Dendritic cell treated with granulocyte-macrophage colony-stimulating factor and Interleukin-4, amounts not matched to agents 40 ng/mL and 50 ng/mL, for 4 days (primary cell): ENCODE results near the gene COBL.

Experiments used
- H3K27ac Mint-ChIP-seq: one replicate; pipeline ENCODE4 v1.8.0; 2022; ENCODE audit warnings: mild to moderate bottlenecking, mixed read lengths
- H3K27me3 Mint-ChIP-seq: one replicate; pipeline ENCODE4 v1.8.0; 2022; ENCODE audit warnings: mild to moderate bottlenecking, mixed read lengths
- H3K36me3 Mint-ChIP-seq: one replicate; pipeline ENCODE4 v1.8.0; 2022; ENCODE audit warnings: low read depth, mixed read lengths
- H3K4me1 Mint-ChIP-seq: one replicate; pipeline ENCODE4 v1.8.0; 2022; ENCODE audit warnings: low read depth, mixed read lengths
- H3K4me3 Mint-ChIP-seq: one replicate; pipeline ENCODE4 v1.8.0; 2022; ENCODE audit warnings: mild to moderate bottlenecking, moderate library complexity, mixed read lengths
- H3K9me3 Mint-ChIP-seq: one replicate; pipeline ENCODE4 v1.8.0; 2022; ENCODE audit warnings: mixed read lengths
- intact Hi-C: fragments of 100-400 bp; cut with micrococcal nuclease; formaldehyde crosslinking; loops from one replicate; pipeline ENCODE4 v1.15.0; 2022

COBL gene

DNA sequence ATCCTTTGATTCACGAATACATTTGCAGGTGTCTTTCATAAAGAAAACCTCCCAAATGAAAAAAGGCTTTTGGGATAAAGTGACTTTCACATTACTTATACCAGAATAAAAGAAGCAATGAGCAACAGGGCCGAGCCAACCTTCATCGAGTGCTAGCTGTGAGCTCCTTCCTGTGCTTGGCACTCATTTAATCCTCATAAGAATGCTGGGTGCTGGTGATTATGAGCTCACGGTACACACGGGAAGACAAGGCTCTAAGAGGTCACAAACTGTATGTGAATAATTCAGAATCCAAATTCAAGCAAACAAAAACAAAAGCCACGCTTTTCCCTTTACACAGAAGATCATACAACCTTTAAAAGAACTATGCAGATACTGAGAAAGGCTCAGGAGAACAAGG is 156.2 kb downstream of the COBL start:
- H3K4me3 Mint-ChIP-seq: no peak overlapping the region
- peaks cover 8% of the 10 kb centered on the region for H3K4me1 Mint-ChIP-seq
- peaks cover 4% of the 10 kb centered on the region for H3K27me3 Mint-ChIP-seq
- H3K9me3 Mint-ChIP-seq: no peaks in the 10 kb centered on the region
- intact Hi-C loops: loop anchor here (2.0 kb wide), 1 partner anchor 692 kb away; no protein-coding TSS in a partner anchor
- no peak overlapping the region for H3K27ac Mint-ChIP-seq
- no peaks in the 10 kb centered on the region for H3K36me3 Mint-ChIP-seq

DNA sequence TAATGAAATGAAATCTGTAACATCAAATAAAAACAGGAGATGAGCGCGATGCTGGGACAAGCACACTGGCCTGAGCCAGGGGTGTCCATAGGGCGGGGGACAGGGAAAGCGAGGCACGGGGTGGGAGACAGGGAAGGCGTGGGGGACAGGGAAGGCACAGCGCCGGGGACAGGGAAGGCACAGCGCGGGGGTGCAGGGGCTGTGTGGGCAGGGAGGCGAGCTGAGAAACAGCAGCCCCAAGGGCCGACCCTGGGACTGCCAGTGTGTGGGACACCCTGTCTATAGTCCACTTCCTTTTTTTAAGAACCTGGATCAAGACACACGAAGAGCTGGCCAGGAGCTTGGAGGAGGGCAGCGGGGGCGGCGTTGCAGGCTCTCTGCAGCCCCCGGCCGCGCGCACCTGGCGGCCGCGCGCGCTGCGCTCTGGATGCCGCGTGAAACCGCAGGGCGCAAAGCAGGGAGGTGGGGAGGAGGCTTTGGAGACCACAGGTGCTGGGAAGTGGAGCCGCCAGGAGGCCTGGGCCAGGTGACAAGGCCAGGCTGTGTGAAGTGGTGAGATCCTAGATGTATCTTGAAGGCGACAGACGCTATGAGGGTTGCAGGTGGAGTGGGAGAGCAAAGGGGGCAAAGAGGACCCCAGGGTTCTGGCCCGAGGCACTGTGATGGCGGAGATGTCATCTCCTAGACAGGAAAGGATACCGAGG is 157.7 kb downstream of the COBL start:
- H3K36me3 Mint-ChIP-seq: no peaks in the 10 kb centered on the region
- no peak overlapping the region for H3K27ac Mint-ChIP-seq
- no peaks in the 10 kb centered on the region for H3K9me3 Mint-ChIP-seq
- peaks cover 4% of the 10 kb centered on the region for H3K27me3 Mint-ChIP-seq
- no peak overlapping the region for H3K4me3 Mint-ChIP-seq
- peaks cover 8% of the 10 kb centered on the region for H3K4me1 Mint-ChIP-seq
- intact Hi-C loops: no loop called here

DNA sequence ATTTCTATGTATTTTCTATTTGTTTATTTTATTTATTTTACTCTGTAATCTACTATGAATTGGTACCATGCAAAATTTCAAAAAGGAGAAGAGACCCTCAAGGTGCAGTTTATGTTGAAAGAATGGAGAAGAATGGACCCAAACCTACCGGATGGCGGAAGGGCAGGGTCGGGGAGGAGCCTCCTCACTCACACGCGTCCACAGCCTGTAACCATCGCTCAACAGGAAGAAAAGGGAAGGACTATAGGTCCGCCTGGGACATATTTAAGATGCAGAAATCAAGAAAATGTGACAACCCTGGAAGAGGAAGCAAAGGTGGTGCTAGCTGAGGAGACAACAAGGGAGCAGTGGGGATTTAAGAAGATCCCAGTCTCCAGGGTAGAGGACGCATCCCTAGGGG is 158.4 kb downstream of the COBL start:
- intact Hi-C loops: no loop called here
- Mint-ChIP-seq H3K4me1 (peaks cover 8% of the 10 kb centered on the region), H3K36me3 (no peaks in the 10 kb centered on the region), H3K4me3 (no peak overlapping the region), H3K27me3 (peaks cover 4% of the 10 kb centered on the region), H3K27ac (no peak overlapping the region), H3K9me3 (no peaks in the 10 kb centered on the region)

DNA sequence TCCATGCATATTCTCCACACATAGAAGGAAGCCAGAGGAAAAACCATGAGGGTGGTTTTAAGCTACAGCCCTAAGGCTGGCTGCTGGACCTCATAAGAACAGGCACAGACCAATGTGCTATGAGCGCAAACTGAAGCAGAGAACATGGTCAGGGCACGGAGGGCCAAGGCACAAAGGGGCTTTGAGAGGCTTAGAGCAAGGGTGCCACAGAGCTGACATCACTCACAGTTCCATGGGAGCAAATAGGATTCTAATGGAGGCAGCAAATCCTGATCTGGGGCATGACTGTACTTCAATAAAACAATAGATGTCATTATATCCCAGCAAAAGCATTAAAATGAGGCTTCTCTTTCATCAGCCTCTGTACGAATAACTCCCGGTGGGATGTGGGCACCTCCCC is 162.4 kb downstream of the COBL start:
- Mint-ChIP-seq H3K9me3 (peaks cover 2% of the 10 kb centered on the region), H3K4me3 (no peak overlapping the region), H3K36me3 (no peaks in the 10 kb centered on the region), H3K4me1 (peaks cover 8% of the 10 kb centered on the region), H3K27me3 (peaks cover 4% of the 10 kb centered on the region), H3K27ac (no peak overlapping the region)
- intact Hi-C loops: no loop called here

DNA sequence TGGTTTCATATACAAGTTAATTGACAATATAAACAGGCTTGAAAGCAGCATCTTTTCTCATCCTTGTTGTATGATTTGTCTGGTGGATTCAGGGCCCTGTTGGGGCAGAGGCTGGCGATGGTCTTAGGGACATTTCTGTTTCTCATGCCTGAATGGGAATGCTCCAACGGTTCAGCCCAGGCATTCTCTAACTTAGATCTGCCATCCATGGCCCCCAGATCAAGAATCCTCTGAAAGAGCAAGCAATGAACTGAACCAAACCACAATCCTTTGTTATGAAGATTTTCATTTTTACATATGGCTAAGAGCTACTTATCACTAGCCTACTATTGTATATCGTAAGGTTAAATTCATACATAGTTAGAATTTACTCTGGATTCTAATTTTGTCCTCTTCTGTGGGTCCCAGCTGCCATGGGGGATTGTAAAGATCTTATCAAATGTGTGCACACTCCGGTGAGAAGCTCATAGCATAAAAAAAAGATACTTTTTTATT is 163.9 kb downstream of the COBL start:
- H3K4me1 Mint-ChIP-seq: no peaks in the 10 kb centered on the region
- no peaks in the 10 kb centered on the region for H3K27me3 Mint-ChIP-seq
- H3K36me3 Mint-ChIP-seq: no peaks in the 10 kb centered on the region
- intact Hi-C loops: no loop called here
- H3K9me3 Mint-ChIP-seq: peaks cover 17% of the 10 kb centered on the region
- no peak overlapping the region for H3K4me3 Mint-ChIP-seq
- H3K27ac Mint-ChIP-seq: no peak overlapping the region

DNA sequence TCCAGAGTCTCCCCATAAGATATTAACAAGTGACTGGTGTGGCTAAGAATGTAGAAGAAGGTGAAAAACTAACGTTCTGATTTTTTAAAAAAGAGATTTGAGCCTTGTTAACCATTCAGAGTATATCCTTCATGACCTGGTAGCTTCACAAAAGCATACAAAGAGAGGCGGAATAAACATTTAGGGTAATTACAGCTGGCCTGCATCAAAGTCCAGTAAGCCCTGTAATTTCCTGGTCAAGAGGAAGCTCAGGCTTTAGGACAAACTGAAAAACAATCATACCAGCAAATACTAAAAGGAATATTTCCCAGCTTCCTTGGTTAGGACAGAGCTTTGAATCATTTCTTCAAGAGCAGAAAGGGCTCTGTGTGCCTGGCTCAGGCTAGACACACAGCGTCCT is 165.2 kb downstream of the COBL start:
- Mint-ChIP-seq H3K4me1 (no peaks in the 10 kb centered on the region), H3K36me3 (no peaks in the 10 kb centered on the region), H3K9me3 (peaks cover 30% of the 10 kb centered on the region), H3K4me3 (no peak overlapping the region), H3K27ac (no peak overlapping the region), H3K27me3 (no peaks in the 10 kb centered on the region)
- intact Hi-C loops: no loop called here

DNA sequence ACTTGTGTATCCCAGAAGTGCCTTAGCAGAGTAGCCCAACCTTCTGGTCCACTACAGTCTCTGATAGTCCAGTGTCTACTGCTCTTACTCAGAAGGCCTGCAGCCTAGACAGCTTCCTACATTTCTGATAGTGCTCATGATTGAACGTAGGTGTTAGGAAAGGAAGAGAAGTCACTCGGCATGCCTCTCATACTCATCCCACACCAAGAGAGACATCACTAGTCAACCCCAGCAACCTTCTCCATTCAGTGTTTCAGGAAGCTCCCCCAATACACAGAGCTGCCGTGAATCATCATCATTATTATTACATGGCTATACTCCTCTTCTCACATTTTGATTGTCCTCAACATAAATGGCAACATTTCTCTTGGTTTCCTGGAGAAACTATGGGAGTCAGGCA is 166.4 kb downstream of the COBL start:
- Mint-ChIP-seq H3K27me3 (no peaks in the 10 kb centered on the region), H3K9me3 (peaks cover 33% of the 10 kb centered on the region), H3K4me3 (no peak overlapping the region), H3K36me3 (no peaks in the 10 kb centered on the region), H3K27ac (no peak overlapping the region), H3K4me1 (no peaks in the 10 kb centered on the region)
- intact Hi-C loops: no loop called here

DNA sequence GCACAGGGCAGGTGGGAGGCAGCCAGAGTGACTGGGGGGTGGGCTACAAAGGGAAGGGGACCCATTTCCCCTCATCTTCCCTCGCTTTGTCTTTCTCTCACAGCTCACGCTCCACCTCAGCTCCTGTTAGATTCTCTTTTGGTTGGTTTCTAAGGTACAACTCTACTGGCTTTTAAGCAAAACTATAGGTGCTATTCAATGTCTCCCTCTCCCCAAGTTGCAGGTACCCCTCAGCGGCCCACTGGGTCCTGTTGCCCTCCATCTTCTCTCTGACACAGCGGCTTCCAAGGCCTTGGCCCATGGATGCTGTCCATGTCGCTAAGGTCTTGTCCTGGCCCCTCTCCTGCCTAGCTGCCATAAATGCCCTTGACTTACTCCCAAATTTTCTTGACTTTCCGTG is 168.4 kb downstream of the COBL start:
- intact Hi-C loops: no loop called here
- Mint-ChIP-seq H3K4me3 (no peak overlapping the region), H3K27ac (no peak overlapping the region), H3K4me1 (no peaks in the 10 kb centered on the region), H3K36me3 (no peaks in the 10 kb centered on the region), H3K9me3 (peaks cover 33% of the 10 kb centered on the region), H3K27me3 (no peaks in the 10 kb centered on the region)

DNA sequence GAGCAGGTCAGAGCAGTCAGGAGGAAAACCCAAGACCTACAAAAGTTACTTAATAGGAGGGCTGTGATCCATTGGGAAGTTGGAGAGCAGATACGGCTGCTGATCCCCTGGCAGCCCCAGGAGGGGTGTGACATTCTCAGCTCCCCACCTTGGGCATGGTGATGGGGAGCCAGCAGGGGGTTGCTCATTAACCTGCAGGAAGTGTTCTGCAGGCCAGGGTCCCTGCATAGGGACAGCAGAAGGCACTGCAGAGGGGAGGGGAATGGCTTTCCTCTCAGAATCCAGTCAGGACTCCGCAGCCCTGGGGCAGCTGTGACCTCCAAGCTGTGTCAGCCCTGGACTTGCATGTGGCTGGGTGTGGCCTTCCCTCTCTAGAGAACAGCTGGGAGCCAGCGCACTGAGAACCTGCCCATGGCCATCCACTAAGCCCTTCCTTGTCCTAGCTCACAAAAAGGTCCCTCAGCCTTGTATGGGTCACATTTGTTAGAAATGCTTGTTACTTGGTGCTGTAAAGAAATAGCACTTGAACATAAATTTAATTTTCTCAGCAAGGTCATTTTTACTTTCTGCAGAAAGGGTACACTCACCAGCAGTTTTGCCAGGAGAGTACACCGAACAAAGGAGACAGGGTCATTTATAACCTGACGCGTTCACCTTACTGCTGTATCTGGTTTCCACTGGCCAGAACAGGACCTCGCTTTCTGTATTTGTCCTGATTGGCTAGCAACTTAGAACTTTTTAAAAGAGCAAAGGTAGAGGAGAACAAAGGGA is 169.6 kb downstream of the COBL start:
- Mint-ChIP-seq H3K9me3 (peaks cover 33% of the 10 kb centered on the region), H3K27me3 (peaks cover 2% of the 10 kb centered on the region), H3K4me3 (no peak overlapping the region), H3K4me1 (no peaks in the 10 kb centered on the region), H3K27ac (no peak overlapping the region), H3K36me3 (no peaks in the 10 kb centered on the region)
- intact Hi-C loops: no loop called here

DNA sequence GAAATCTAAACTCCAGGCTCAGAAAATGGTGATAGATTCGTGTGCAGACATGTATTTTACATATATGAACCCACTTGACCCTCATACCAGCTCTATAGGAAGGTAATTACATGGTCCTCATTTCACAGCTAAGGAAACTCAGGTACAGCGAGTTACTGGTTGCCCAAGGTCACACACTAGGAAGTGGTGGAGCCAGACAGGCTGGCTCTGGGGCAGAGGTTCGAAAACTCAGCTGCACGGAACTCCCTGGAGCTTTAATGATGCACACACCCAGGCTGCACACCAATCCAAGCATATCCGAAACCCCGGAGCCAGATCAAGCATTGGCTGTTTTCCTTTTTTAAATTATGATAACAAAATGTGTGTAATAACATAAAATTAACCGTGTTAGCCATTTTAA is 172.4 kb downstream of the COBL start:
- Mint-ChIP-seq H3K9me3 (peaks cover 31% of the 10 kb centered on the region), H3K36me3 (no peaks in the 10 kb centered on the region)
- intact Hi-C loops: no loop called here

DNA sequence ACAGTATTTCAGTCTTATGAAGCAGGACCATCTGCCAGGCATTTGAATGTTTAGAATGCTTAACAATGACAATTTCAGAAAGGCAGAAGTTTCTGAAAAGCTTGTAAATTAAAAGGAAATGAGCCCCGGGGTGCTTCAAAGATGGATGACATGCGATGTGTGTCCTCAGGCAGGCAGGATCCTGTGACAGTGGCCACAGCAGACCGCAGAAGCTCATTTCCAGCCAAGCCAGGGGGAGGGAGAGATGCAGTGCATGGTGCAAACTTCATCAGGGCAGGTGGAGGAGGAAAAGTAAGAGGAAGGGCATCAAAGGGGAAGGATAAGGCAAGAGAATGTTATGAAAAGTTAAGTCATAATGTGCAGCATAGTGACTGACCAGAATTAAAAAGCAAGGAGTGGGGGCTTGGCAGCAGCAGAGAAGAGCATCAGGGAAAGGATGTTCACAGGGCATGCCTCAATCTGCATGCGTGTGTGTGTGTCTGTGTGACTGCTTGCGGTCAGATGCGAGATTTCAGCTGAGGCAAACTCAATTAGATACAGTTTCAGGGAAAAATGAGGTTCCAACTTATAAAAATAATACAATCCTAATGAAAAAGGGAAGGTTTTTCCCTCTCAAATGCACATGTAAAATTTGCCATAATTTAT is 173.7 kb downstream of the COBL start:
- H3K27me3 Mint-ChIP-seq: peaks cover 2% of the 10 kb centered on the region
- intact Hi-C loops: no loop called here
- peaks cover 17% of the 10 kb centered on the region for H3K9me3 Mint-ChIP-seq
- H3K27ac Mint-ChIP-seq: no peak overlapping the region
- H3K4me1 Mint-ChIP-seq: no peaks in the 10 kb centered on the region
- H3K36me3 Mint-ChIP-seq: no peaks in the 10 kb centered on the region
- no peak overlapping the region for H3K4me3 Mint-ChIP-seq

More for the DNA sequence above, 172.4 kb downstream of the COBL start:
- no peak overlapping the region for H3K27ac Mint-ChIP-seq
- H3K4me1 Mint-ChIP-seq: no peaks in the 10 kb centered on the region
- peaks cover 2% of the 10 kb centered on the region for H3K27me3 Mint-ChIP-seq
- H3K4me3 Mint-ChIP-seq: no peak overlapping the region

DNA sequence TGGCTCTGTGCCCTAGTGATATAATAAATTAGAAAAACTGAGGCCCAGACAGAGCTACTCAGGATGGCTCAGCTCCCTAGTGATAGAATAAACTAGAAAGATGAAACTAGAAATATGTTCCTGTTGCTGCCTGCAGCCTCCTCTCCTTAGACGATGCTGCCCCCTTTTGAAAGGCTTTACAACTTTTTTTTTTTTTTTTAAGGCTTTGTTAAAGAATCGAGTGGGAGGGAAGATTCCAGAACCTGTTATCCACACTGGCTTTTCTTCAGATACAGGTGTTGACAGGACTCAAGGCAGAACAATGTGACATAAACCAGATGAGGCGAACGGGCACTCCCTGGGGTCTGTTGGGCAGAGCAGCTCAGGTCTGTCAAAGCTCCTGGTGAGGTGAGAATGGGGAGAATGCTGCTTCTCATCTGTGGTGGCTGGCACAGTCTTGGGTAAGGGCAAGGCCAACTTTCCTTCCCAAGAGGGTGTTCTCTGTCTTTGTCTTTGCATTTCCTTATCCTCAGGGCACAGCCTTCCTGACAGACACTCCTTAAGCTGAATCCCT is 175.1 kb downstream of the COBL start:
- Mint-ChIP-seq H3K27me3 (peaks cover 2% of the 10 kb centered on the region), H3K4me1 (no peaks in the 10 kb centered on the region), H3K36me3 (no peaks in the 10 kb centered on the region)

DNA sequence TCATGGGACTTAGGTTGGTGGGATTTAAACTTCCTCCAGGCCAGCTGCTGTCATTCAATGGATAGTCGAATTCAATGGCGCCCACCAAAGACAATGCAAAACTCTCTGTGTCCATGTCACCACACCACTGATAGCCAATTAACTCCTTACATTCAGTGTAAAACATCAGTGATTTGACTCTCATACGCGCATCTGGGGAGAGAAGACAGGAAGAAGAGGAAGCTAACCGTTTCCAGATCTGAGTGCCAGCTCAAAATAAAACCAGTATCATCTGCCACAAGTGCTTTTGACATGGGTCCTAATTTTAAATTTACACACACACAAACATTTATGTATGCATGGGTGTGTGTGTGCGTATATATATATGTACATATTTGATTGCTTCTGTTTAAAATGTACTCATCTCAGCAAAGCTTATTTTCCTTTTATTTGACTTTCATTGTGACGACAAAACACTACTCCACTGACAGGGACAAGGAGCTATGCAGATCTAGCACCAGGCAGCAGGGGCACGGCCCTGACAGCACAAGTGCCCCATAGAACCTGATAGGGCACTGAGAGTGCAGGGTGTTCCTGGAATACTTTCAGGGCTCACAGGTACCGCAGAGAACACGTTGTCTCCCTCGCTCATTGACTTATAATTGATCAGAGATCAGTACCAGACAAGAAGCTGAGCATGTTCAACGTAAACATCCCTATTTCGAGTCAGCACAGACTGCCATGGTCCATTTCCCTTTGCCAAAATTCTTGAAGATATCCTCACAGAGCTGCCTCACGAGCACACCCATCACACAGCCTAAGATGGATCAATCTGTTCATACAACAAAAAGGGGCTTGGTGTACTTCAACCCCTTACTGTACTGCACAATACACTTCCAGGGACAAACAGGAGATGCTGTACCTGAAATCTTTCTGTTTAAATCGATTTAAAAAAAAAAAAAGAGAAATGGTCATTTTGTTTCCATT is 176.1 kb downstream of the COBL start:
- Mint-ChIP-seq H3K27ac (no peak overlapping the region), H3K4me1 (no peaks in the 10 kb centered on the region), H3K9me3 (no peaks in the 10 kb centered on the region), H3K27me3 (peaks cover 2% of the 10 kb centered on the region), H3K4me3 (no peak overlapping the region), H3K36me3 (no peaks in the 10 kb centered on the region)
- intact Hi-C loops: no loop called here

More for the DNA sequence above, 175.1 kb downstream of the COBL start:
- H3K4me3 Mint-ChIP-seq: no peak overlapping the region
- H3K9me3 Mint-ChIP-seq: peaks cover 4% of the 10 kb centered on the region
- intact Hi-C loops: no loop called here
- no peak overlapping the region for H3K27ac Mint-ChIP-seq
